H9 (cell line): ENCODE results near the gene DCHS1. TPM values are rescaled to one million over a fixed set of nuclear protein-coding genes. Genes with fewer than 3 reads are reported as not detected.

Experiments used
- DNase-seq: peaks from one replicate; pipeline ENCODE4 v3.0.0-alpha.2; 2017
- H2AFZ ChIP-seq: one replicate; pipeline ENCODE4 v1.6.1; 2013; ENCODE audit warnings: mild to moderate bottlenecking, low read length, control low read depth, moderate library complexity
- H2AK5ac ChIP-seq: 2 replicates; pipeline ENCODE4 v1.6.1; 2013; ENCODE audit warnings: low read length, control low read depth, mixed read lengths; ENCODE audit not compliant: insufficient read length
- H2BK120ac ChIP-seq: one replicate; pipeline ENCODE4 v1.6.1; 2013; ENCODE audit warnings: low read depth, mild to moderate bottlenecking, low read length, control low read depth, inconsistent platforms; ENCODE audit not compliant: poor library complexity, severe bottlenecking
- H2BK12ac ChIP-seq: 2 replicates; pipeline ENCODE4 v1.6.1; 2013; ENCODE audit warnings: low read length, control low read depth, mixed read lengths, low read depth; ENCODE audit not compliant: insufficient read length
- H2BK15ac ChIP-seq: 2 replicates; pipeline ENCODE4 v1.6.1; 2013; ENCODE audit warnings: low read depth, low read length, control low read depth
- H2BK20ac ChIP-seq: one replicate; pipeline ENCODE4 v1.6.1; 2013; ENCODE audit warnings: low read depth, mild to moderate bottlenecking, low read length, control low read depth, inconsistent platforms; ENCODE audit not compliant: poor library complexity, severe bottlenecking
- H2BK5ac ChIP-seq: 2 replicates; pipeline ENCODE4 v1.6.1; 2013; ENCODE audit warnings: low read length, control low read depth, mixed read lengths; ENCODE audit not compliant: insufficient read length
- H3K14ac ChIP-seq: 2 replicates; pipeline ENCODE4 v1.6.1; 2013; ENCODE audit warnings: low read length, control low read depth; ENCODE audit not compliant: insufficient read depth
- H3K18ac ChIP-seq: 2 replicates; pipeline ENCODE4 v1.6.1; 2013; ENCODE audit warnings: low read depth, mild to moderate bottlenecking, mixed read lengths, low read length, control low read depth; ENCODE audit not compliant: insufficient read length
- H3K23ac ChIP-seq: 2 replicates; pipeline ENCODE4 v1.6.1; 2013; ENCODE audit warnings: low read length, control low read depth, mixed read lengths, low read depth; ENCODE audit not compliant: insufficient read length
- H3K23me2 ChIP-seq: 2 replicates; pipeline ENCODE4 v1.6.1; 2013; ENCODE audit warnings: low read depth, mild to moderate bottlenecking, mixed read lengths, low read length, control low read depth; ENCODE audit not compliant: insufficient read length, poor library complexity, severe bottlenecking
- H3K27ac ChIP-seq: 2 replicates; pipeline ENCODE4 v1.5.1; 2013; ENCODE audit warnings: low read length, control low read depth, mixed read lengths, low read depth; ENCODE audit not compliant: insufficient read length
- H3K27me3 ChIP-seq: 2 replicates; pipeline ENCODE4 v1.6.1; 2013; ENCODE audit warnings: low read length, control low read depth, inconsistent platforms; ENCODE audit not compliant: insufficient read depth
- H3K4ac ChIP-seq: 2 replicates; pipeline ENCODE4 v1.6.1; 2013; ENCODE audit warnings: low read depth, mild to moderate bottlenecking, control low read depth, inconsistent platforms, low read length, moderate library complexity
- H3K4me1 ChIP-seq: 2 replicates; pipeline ENCODE4 v1.6.1; 2013; ENCODE audit warnings: low read length, control low read depth, inconsistent platforms; ENCODE audit not compliant: insufficient read depth
- H3K4me2 ChIP-seq: 2 replicates; pipeline ENCODE4 v1.6.1; 2013; ENCODE audit warnings: low read length, control low read depth, mixed read lengths; ENCODE audit not compliant: insufficient read length, insufficient read depth
- H3K56ac ChIP-seq: 2 replicates; pipeline ENCODE4 v1.6.1; 2013; ENCODE audit warnings: low read depth, mild to moderate bottlenecking, mixed read lengths, low read length, control low read depth; ENCODE audit not compliant: insufficient read length
- H3K79me1 ChIP-seq: 2 replicates; pipeline ENCODE4 v1.6.1; 2013; ENCODE audit warnings: low read depth, mild to moderate bottlenecking, moderate library complexity, low read length, control low read depth, inconsistent platforms; ENCODE audit not compliant: insufficient read depth, poor library complexity, severe bottlenecking
- H3K79me2 ChIP-seq: 2 replicates; pipeline ENCODE4 v1.6.1; 2013; ENCODE audit warnings: low read length, control low read depth, inconsistent platforms; ENCODE audit not compliant: insufficient read depth
- H3K9ac ChIP-seq: 2 replicates; pipeline ENCODE4 v1.6.1; 2013; ENCODE audit warnings: low read length, control low read depth, mixed read lengths; ENCODE audit not compliant: insufficient read length; ENCODE audit errors: extremely low read depth
- H3K9me3 ChIP-seq: one replicate; pipeline ENCODE4 v1.6.1; 2013; ENCODE audit warnings: low read depth, low read length, inconsistent platforms; ENCODE audit not compliant: control insufficient read depth
- H3T11ph ChIP-seq: one replicate; pipeline ENCODE4 v1.6.1; 2013; ENCODE audit warnings: mild to moderate bottlenecking, low read length, control low read depth, inconsistent platforms
- H4K20me1 ChIP-seq: one replicate; pipeline ENCODE4 v1.6.1; 2013; ENCODE audit not compliant: control insufficient read depth, insufficient read length, insufficient read depth
- H4K5ac ChIP-seq: 2 replicates; pipeline ENCODE4 v1.6.1; 2013; ENCODE audit warnings: low read depth, mild to moderate bottlenecking, mixed read lengths, low read length, control low read depth; ENCODE audit not compliant: insufficient read length
- H4K8ac ChIP-seq: replicated peaks from 2 replicates; pipeline ENCODE4 v1.6.1; 2013; ENCODE audit warnings: low read length, control low read depth, mixed read lengths, low read depth; ENCODE audit not compliant: insufficient read length
- H4K91ac ChIP-seq: 2 replicates; pipeline ENCODE4 v1.6.1; 2013; ENCODE audit warnings: low read depth, mild to moderate bottlenecking, moderate library complexity, mixed read lengths, low read length, control low read depth; ENCODE audit not compliant: insufficient read length
- H3K27ac Mint-ChIP-seq, 3 experiments: 2 replicates in 2 of 3; 3 replicates in 1 of 3; pipeline ENCODE4 v1.8.0; 2020 to 2021; ENCODE audit warnings: mixed read lengths in 3 of 3, mild to moderate bottlenecking in 1 of 3, moderate library complexity in 1 of 3
- H3K27me3 Mint-ChIP-seq: 2 replicates; pipeline ENCODE4 v1.8.0; 2021; ENCODE audit warnings: low read depth, mild to moderate bottlenecking, moderate library complexity, mixed read lengths
- H3K36me3 Mint-ChIP-seq, 3 experiments: 2 replicates in 2 of 3; 3 replicates in 1 of 3; pipeline ENCODE4 v1.8.0; 2020 to 2021; ENCODE audit warnings: low read depth in 3 of 3, mixed read lengths in 3 of 3; ENCODE audit not compliant: insufficient read depth in 1 of 3
- H3K4me1 Mint-ChIP-seq, 2 experiments: 2 replicates each; pipeline ENCODE4 v1.8.0; 2020; ENCODE audit warnings: mixed read lengths in 2 of 2
- H3K4me3 Mint-ChIP-seq, 2 experiments: 2 replicates in 1 of 2; 3 replicates in 1 of 2; pipeline ENCODE4 v1.8.0; 2020 to 2021; ENCODE audit warnings: mild to moderate bottlenecking in 2 of 2, mixed read lengths in 2 of 2, moderate library complexity in 1 of 2
- H3K9me3 Mint-ChIP-seq, 2 experiments: 2 replicates in 1 of 2; 3 replicates in 1 of 2; pipeline ENCODE4 v1.8.0; 2020; ENCODE audit warnings: mild to moderate bottlenecking in 2 of 2, mixed read lengths in 2 of 2, moderate library complexity in 1 of 2
- WGBS: extraction: QIAGEN DNeasy Blood & Tissue Kit; methylation state at CpG from one replicate; pipeline ENCODE4 v1.1.7; 2013; ENCODE audit warnings: missing lambda C conversion rate, low lambda C conversion rate, mixed read lengths; ENCODE audit not compliant: insufficient read length; ENCODE audit errors: extremely low coverage; 5-methylcytosine and 5-hydroxymethylcytosine counted together
- total RNA-seq: library from RNA; stranded (reverse); gene quantifications from 2 replicates; pipeline ENCODE4 v1.2.1, GENCODE V29; 2021
- TF ChIP-seq, protein P1 (sequence below): fragments of 200-600 bp; sonication (generic); conservative IDR thresholded peaks from 3 replicates; pipeline ENCODE4 v1.8.0; 2021; ENCODE audit warnings: antibody characterized with exemption, mild to moderate bottlenecking

The DCHS1 gene
- total RNA-seq, 1 experiment from 2014 or later = 12.5 TPM

DNA sequence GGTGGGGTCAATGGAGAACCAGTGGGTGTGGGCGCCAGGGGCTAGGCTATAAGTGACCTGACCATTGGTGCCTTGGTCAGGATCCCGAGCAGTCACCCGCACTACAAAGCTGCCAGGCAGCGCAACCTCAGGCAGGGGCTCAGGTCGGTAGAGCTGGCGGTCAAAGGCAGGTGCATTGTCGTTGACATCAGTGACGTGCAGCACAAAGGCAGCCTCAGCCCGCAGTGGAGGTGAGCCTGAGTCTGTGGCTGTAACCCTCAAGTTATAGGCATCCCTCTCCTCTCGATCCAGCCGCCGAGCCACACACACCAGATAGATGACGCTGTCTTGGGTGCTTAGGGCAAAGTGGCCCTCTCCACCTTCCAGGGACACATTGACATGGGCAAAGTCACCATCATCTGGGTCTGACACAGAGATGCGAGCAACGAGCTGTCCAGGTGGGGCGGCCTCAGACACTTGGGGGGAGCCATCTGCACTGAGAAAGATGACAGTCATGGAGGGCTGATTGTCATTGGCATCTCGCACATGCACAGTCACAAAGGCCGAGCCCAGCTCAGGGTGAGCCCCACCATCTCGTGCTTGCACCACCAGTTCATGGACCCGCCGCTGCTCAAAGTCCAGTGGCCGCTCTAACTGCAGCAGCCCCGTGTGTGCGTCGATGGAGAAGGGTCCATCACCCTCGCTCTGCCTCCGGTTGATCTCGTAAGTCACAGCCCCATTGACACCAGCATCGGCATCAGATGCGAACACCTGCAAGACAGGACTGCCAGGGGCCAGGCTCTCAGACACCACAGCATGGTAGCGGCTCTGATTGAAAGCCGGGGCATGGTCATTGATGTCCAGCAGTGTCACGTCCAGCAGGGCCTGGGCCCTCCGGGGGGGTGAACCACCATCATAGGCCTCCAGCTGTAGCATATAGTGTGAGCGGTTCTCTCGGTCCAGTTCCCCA, 15.3 kb downstream of the DCHS1 start:
- TF ChIP-seq, protein P1, sequence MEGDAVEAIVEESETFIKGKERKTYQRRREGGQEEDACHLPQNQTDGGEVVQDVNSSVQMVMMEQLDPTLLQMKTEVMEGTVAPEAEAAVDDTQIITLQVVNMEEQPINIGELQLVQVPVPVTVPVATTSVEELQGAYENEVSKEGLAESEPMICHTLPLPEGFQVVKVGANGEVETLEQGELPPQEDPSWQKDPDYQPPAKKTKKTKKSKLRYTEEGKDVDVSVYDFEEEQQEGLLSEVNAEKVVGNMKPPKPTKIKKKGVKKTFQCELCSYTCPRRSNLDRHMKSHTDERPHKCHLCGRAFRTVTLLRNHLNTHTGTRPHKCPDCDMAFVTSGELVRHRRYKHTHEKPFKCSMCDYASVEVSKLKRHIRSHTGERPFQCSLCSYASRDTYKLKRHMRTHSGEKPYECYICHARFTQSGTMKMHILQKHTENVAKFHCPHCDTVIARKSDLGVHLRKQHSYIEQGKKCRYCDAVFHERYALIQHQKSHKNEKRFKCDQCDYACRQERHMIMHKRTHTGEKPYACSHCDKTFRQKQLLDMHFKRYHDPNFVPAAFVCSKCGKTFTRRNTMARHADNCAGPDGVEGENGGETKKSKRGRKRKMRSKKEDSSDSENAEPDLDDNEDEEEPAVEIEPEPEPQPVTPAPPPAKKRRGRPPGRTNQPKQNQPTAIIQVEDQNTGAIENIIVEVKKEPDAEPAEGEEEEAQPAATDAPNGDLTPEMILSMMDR = no peak
- Histone ChIP-seq H3K4me2 (no peak overlapping the region), H3K4ac (no peak overlapping the region), H2BK12ac (no peak overlapping the region), H3K79me1 (no peaks in the 10 kb centered on the region), H3K23me2 (no peaks in the 10 kb centered on the region), H4K91ac (no peak overlapping the region), H3K27me3 (no peaks in the 10 kb centered on the region), H2AFZ (no peak overlapping the region), H4K8ac (no peak overlapping the region), H4K5ac (no peak overlapping the region), H3K9ac (no peak overlapping the region), H3K18ac (no peak overlapping the region), H3K79me2 (no peaks in the 10 kb centered on the region), H2AK5ac (no peak overlapping the region), H3K14ac (no peak overlapping the region; the same call in 1 of the 2 replicates), H3T11ph (no peak overlapping the region), H4K20me1 (no peaks in the 10 kb centered on the region), H3K27ac (no peak overlapping the region), H3K4me1 (no peaks in the 10 kb centered on the region), H2BK15ac (no peak overlapping the region), H3K9me3 (no peaks in the 10 kb centered on the region), H3K23ac (no peak overlapping the region), H2BK20ac (no peak overlapping the region), H2BK120ac (no peak overlapping the region), H2BK5ac (no peak overlapping the region), H3K56ac (no peak overlapping the region)
- no peak overlapping the region for H3K4me3 Mint-ChIP-seq
- 0 out of 2 replicates have a peak, but pooled peaks cover 2% of the 10 kb centered on the region for H3K27me3 Mint-ChIP-seq
- no peaks in the 10 kb centered on the region for H3K36me3 Mint-ChIP-seq
- H3K27ac Mint-ChIP-seq = no peak overlapping the region
- WGBS = no CpG with 5 or more reads among the region's 36 CpGs
- H3K4me1 Mint-ChIP-seq = no peaks in the 10 kb centered on the region
- H3K9me3 Mint-ChIP-seq = no peaks in the 10 kb centered on the region
- DNase-seq = no peak
